HepG2 (cell line): Measurements from ENCODE around the gene TMEM80. TPM values are rescaled to one million over a fixed set of nuclear protein-coding genes. Genes with fewer than 3 reads are reported as not detected.
A peak's percentile ranks its signal among the peaks of the same experiment; 100 is the strongest.

Experiments used
- CBFB ChIP-seq: sonication (generic); formaldehyde crosslinking; IDR thresholded peaks from 2 replicates; pipeline ENCODE4 v1.4.0; 2020; ENCODE audit warnings: missing genetic modification reagents
- CCDC6 ChIP-seq: sonication (generic); formaldehyde crosslinking; IDR thresholded peaks from 2 replicates; pipeline ENCODE4 v1.8.1; 2022; ENCODE audit warnings: mild to moderate bottlenecking, missing genetic modification reagents, moderate library complexity
- ETV5 ChIP-seq: IDR thresholded peaks from 2 replicates; pipeline ENCODE4 v1.6.1; 2018; ENCODE audit warnings: missing biosample characterization, missing genetic modification reagents, inconsistent platforms, borderline replicate concordance
- ISL2 ChIP-seq: sonication (generic); formaldehyde crosslinking; IDR thresholded peaks from 2 replicates; pipeline ENCODE4 v1.5.0; 2020; ENCODE audit warnings: missing genetic modification reagents
- KLF13 ChIP-seq: sonication (generic); formaldehyde crosslinking; IDR thresholded peaks from 2 replicates; pipeline ENCODE4 v1.4.0; 2020; ENCODE audit warnings: mild to moderate bottlenecking, missing genetic modification reagents
- LRRFIP1 ChIP-seq: sonication (generic); formaldehyde crosslinking; conservative IDR thresholded peaks from 2 replicates; pipeline ENCODE4 v1.4.0; 2020; ENCODE audit warnings: missing genetic modification reagents
- MEIS1 ChIP-seq: sonication (generic); formaldehyde crosslinking; IDR thresholded peaks from 2 replicates; pipeline ENCODE4 v1.9.0; 2021; ENCODE audit warnings: mild to moderate bottlenecking, missing genetic modification reagents, moderate library complexity, borderline replicate concordance
- PTBP1 ChIP-seq: fragments of 200-400 bp; formaldehyde crosslinking; IDR thresholded peaks from 2 replicates; pipeline ENCODE4 v1.6.1; 2018; ENCODE audit warnings: low read length, low read depth; ENCODE audit not compliant: poor library complexity, severe bottlenecking
- RARA ChIP-seq: IDR thresholded peaks from 2 replicates; pipeline ENCODE4 v1.6.1; 2016; ENCODE audit warnings: missing genetic modification reagents, missing compliant biosample characterization
- RELA ChIP-seq: sonication (generic); formaldehyde crosslinking; IDR thresholded peaks from 2 replicates; pipeline ENCODE4 v1.4.0; 2020; ENCODE audit warnings: missing genetic modification reagents
- RXRB ChIP-seq: IDR thresholded peaks from 2 replicates; pipeline ENCODE4 v1.6.1; 2016; ENCODE audit warnings: borderline replicate concordance, missing genetic modification reagents, missing compliant biosample characterization
- SAFB2 ChIP-seq: sonication (generic); formaldehyde crosslinking; IDR thresholded peaks from 2 replicates; pipeline ENCODE4 v1.5.1; 2020; ENCODE audit warnings: missing genetic modification reagents, low read depth, mild to moderate bottlenecking, borderline replicate concordance
- SALL1 ChIP-seq: sonication (generic); formaldehyde crosslinking; IDR thresholded peaks from 2 replicates; pipeline ENCODE4 v1.8.0; 2022; ENCODE audit warnings: mild to moderate bottlenecking, missing genetic modification reagents
- SKI ChIP-seq: fragments of 450-650 bp; IDR thresholded peaks from one replicate; pipeline ENCODE4 v1.6.1; 2018; ENCODE audit warnings: mild to moderate bottlenecking; ENCODE audit not compliant: partially characterized antibody
- ZBTB34 ChIP-seq: sonication (generic); formaldehyde crosslinking; IDR thresholded peaks from 2 replicates; pipeline ENCODE4 v1.8.0; 2022; ENCODE audit warnings: mild to moderate bottlenecking, missing genetic modification reagents
- ZNF441 ChIP-seq: sonication (generic); formaldehyde crosslinking; IDR thresholded peaks from 2 replicates; pipeline ENCODE4 v1.7.0; 2021; ENCODE audit warnings: missing genetic modification reagents, borderline replicate concordance
- ZNF550 ChIP-seq: sonication (generic); formaldehyde crosslinking; IDR thresholded peaks from 2 replicates; pipeline ENCODE4 v1.4.0; 2020; ENCODE audit warnings: mild to moderate bottlenecking, missing genetic modification reagents, borderline replicate concordance
- ZNF580 ChIP-seq: IDR thresholded peaks from 2 replicates; pipeline ENCODE4 v1.6.1; 2016; ENCODE audit warnings: low read depth, borderline replicate concordance
- ZNF720 ChIP-seq: sonication (generic); formaldehyde crosslinking; IDR thresholded peaks from 2 replicates; pipeline ENCODE4 v1.4.0; 2020; ENCODE audit warnings: missing genetic modification reagents
- ZSCAN29 ChIP-seq: sonication (generic); formaldehyde crosslinking; conservative IDR thresholded peaks from 2 replicates; pipeline ENCODE4 v1.4.0; 2020; ENCODE audit warnings: mild to moderate bottlenecking, missing genetic modification reagents
- polyA plus RNA-seq, 8 experiments: library from polyadenylated mRNA; depleted of rRNA in 3 of 8; stranded (reverse) in 7 of 8; unstranded in 1 of 8; fragments of >200 nt; fragmentation: Illumina TruSeq in 4 of 8; extraction: Trizol in 4 of 8; gene quantifications; 2 replicates each; pipeline versions ENCODE4 v1.2.1 to v1.2.3, GENCODE V29; 2011 to 2016; ENCODE audit warnings: low read depth in 4 of 8, missing spikeins in 1 of 8, mixed read lengths in 1 of 8; ENCODE audit not compliant: insufficient read depth in 1 of 8
- total RNA-seq, 5 experiments: library from RNA; depleted of rRNA; stranded (reverse); fragments of >200 nt; fragmentation: Illumina TruSeq; extraction: Trizol; gene quantifications; 2 replicates each; pipeline ENCODE4 v1.2.3, GENCODE V29; 2016; ENCODE audit warnings: low read depth in 1 of 5
- TF ChIP-seq, protein P1 (sequence below): fragments of 450-650 bp; IDR thresholded peaks from 2 replicates; pipeline ENCODE4 v1.6.1; 2017
- TF ChIP-seq, protein P2 (sequence below): sonication (generic); formaldehyde crosslinking; IDR thresholded peaks from 2 replicates; pipeline ENCODE4 v1.4.0; 2020; ENCODE audit warnings: mild to moderate bottlenecking, missing genetic modification reagents

Gene TMEM80
- total and polyA plus RNA-seq, 2 of the 13 experiments (the other 11 are each of a cell fraction or from before 2014, with no cell fraction given): 5.6 to 17.1 TPM

GRCh38 chr11:747158-748006, 51.8 kb downstream of the TMEM80 start, which contains the start of gene TALDO1 (continued):
- TF ChIP-seq RXRB (CRISPR knock-in tag): peak; percentile 28; the same call in 1 of the 2 replicates
- peak; percentile 51; the same call in 1 of the 2 replicates for TF ChIP-seq SAFB2 (CRISPR knock-in tag)
- TF ChIP-seq ZSCAN29 (CRISPR knock-in tag): 0 out of 2 replicates have a peak, but pooled peaks have one; percentile 53
- TF ChIP-seq CCDC6: no peak
- TF ChIP-seq ZBTB34: no peak
- TF ChIP-seq LRRFIP1: no peak
- peak; percentile 79; the same call in 1 of the 2 replicates for TF ChIP-seq ZNF550 (CRISPR knock-in tag)
- no peak for TF ChIP-seq CBFB (CRISPR knock-in tag)
- TF ChIP-seq, protein P1, sequence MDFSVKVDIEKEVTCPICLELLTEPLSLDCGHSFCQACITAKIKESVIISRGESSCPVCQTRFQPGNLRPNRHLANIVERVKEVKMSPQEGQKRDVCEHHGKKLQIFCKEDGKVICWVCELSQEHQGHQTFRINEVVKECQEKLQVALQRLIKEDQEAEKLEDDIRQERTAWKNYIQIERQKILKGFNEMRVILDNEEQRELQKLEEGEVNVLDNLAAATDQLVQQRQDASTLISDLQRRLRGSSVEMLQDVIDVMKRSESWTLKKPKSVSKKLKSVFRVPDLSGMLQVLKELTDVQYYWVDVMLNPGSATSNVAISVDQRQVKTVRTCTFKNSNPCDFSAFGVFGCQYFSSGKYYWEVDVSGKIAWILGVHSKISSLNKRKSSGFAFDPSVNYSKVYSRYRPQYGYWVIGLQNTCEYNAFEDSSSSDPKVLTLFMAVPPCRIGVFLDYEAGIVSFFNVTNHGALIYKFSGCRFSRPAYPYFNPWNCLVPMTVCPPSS: no peak
- no peak for TF ChIP-seq PTBP1
- no peak; the same call in 1 of the 2 replicates for TF ChIP-seq ZNF441 (CRISPR knock-in tag)
- no peak for TF ChIP-seq ZNF720 (CRISPR knock-in tag)
- TF ChIP-seq, protein P2, sequence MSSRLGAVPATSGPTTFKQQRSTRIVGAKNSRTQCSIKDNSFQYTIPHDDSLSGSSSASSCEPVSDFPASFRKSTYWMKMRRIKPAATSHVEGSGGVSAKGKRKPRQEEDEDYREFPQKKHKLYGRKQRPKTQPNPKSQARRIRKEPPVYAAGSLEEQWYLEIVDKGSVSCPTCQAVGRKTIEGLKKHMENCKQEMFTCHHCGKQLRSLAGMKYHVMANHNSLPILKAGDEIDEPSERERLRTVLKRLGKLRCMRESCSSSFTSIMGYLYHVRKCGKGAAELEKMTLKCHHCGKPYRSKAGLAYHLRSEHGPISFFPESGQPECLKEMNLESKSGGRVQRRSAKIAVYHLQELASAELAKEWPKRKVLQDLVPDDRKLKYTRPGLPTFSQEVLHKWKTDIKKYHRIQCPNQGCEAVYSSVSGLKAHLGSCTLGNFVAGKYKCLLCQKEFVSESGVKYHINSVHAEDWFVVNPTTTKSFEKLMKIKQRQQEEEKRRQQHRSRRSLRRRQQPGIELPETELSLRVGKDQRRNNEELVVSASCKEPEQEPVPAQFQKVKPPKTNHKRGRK (CRISPR knock-in tag): no peak
- no peak for TF ChIP-seq RELA (CRISPR knock-in tag)
- TF ChIP-seq KLF13 (CRISPR knock-in tag): peak; percentile 43; the same call in 1 of the 2 replicates
- no peak for TF ChIP-seq MEIS1 (CRISPR knock-in tag)
- TF ChIP-seq SALL1 (CRISPR knock-in tag): no peak; the same call in 1 of the 2 replicates
- 0 out of 2 replicates have a peak, but pooled peaks have one; percentile 14 for TF ChIP-seq RARA (CRISPR knock-in tag)
- TF ChIP-seq ETV5 (CRISPR knock-in tag): 0 out of 2 replicates have a peak, but pooled peaks have one; percentile 22
- no peak for TF ChIP-seq ZNF580 (CRISPR knock-in tag)
- TF ChIP-seq ISL2: peak; percentile 24
- TF ChIP-seq SKI: peak; percentile 45
